DOHH2 (cell line): ENCODE measurements around the gene PAXX.
A peak's percentile ranks its signal among the peaks of the same experiment; 100 is the strongest.

ENCODE experiments used
- H3F3A ChIP-seq: fragments of 200-600 bp; sonication (generic), shearing (Covaris generic); 2 replicates; pipeline ENCODE4 v1.6.0; 2016; ENCODE audit warnings: antibody characterized with exemption, mild to moderate bottlenecking; ENCODE audit not compliant: control insufficient read depth, insufficient read depth
- H3K27ac ChIP-seq: fragments of 200-600 bp; sonication (generic); 2 replicates; pipeline ENCODE4 v1.5.1; 2014; ENCODE audit warnings: low read depth, mild to moderate bottlenecking, low read length, moderate library complexity
- H3K27me3 ChIP-seq: fragments of 200-600 bp; sonication (generic); 2 replicates; pipeline ENCODE4 v1.6.1; 2014; ENCODE audit warnings: mild to moderate bottlenecking, low read length, mixed read lengths; ENCODE audit not compliant: control insufficient read depth
- H3K36me3 ChIP-seq: fragments of 200-600 bp; sonication (generic); 2 replicates; pipeline ENCODE4 v1.6.1; 2014; ENCODE audit warnings: mild to moderate bottlenecking, low read length, moderate library complexity, mixed read lengths; ENCODE audit not compliant: control insufficient read depth
- H3K4me1 ChIP-seq: fragments of 200-600 bp; sonication (generic); 2 replicates; pipeline ENCODE4 v1.6.1; 2014; ENCODE audit warnings: mild to moderate bottlenecking, low read length, mixed read lengths; ENCODE audit not compliant: control insufficient read depth
- H3K4me2 ChIP-seq: fragments of 200-600 bp; sonication (generic); 2 replicates; pipeline ENCODE4 v1.6.0; 2014; ENCODE audit warnings: mild to moderate bottlenecking, low read length, moderate library complexity
- H3K4me3 ChIP-seq: fragments of 200-600 bp; sonication (generic); 2 replicates; pipeline ENCODE4 v1.5.1; 2014; ENCODE audit warnings: mild to moderate bottlenecking, low read length, mixed read lengths
- H3K79me2 ChIP-seq: fragments of 200-600 bp; sonication (generic); 2 replicates; pipeline ENCODE4 v1.6.1; 2014; ENCODE audit warnings: mild to moderate bottlenecking, low read length, mixed read lengths; ENCODE audit not compliant: control insufficient read depth
- H3K9me2 ChIP-seq: fragments of 200-600 bp; sonication (generic); replicated peaks from 2 replicates; pipeline ENCODE4 v1.6.1; 2014; ENCODE audit warnings: mild to moderate bottlenecking, low read length, mixed read lengths; ENCODE audit not compliant: control insufficient read depth
- H3K9me3 ChIP-seq: fragments of 200-600 bp; sonication (generic); 2 replicates; pipeline ENCODE4 v1.6.1; 2014; ENCODE audit warnings: antibody characterized with exemption, low read length, mixed read lengths; ENCODE audit not compliant: control insufficient read depth, insufficient read depth
- H4K20me1 ChIP-seq: fragments of 200-600 bp; sonication (generic); 2 replicates; pipeline ENCODE4 v1.6.0; 2014; ENCODE audit warnings: low read depth, mild to moderate bottlenecking, antibody characterized with exemption, low read length, moderate library complexity; ENCODE audit not compliant: control insufficient read depth, insufficient read depth
- EZH2phosphoT487 ChIP-seq: fragments of 200-600 bp; sonication (generic); IDR thresholded peaks from 2 replicates; pipeline ENCODE4 v1.6.1; 2017; ENCODE audit warnings: borderline replicate concordance, mild to moderate bottlenecking, antibody characterized with exemption, low read length, moderate library complexity, mixed read lengths
- TF ChIP-seq, protein P1 (sequence below): fragments of 200-600 bp; sonication (generic); IDR thresholded peaks from one replicate; pipeline ENCODE4 v1.5.1; 2014; ENCODE audit warnings: antibody characterized with exemption, mild to moderate bottlenecking, low read depth, low read length; ENCODE audit not compliant: poor library complexity, severe bottlenecking

Gene PAXX, protein sequence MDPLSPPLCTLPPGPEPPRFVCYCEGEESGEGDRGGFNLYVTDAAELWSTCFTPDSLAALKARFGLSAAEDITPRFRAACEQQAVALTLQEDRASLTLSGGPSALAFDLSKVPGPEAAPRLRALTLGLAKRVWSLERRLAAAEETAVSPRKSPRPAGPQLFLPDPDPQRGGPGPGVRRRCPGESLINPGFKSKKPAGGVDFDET

DNA sequence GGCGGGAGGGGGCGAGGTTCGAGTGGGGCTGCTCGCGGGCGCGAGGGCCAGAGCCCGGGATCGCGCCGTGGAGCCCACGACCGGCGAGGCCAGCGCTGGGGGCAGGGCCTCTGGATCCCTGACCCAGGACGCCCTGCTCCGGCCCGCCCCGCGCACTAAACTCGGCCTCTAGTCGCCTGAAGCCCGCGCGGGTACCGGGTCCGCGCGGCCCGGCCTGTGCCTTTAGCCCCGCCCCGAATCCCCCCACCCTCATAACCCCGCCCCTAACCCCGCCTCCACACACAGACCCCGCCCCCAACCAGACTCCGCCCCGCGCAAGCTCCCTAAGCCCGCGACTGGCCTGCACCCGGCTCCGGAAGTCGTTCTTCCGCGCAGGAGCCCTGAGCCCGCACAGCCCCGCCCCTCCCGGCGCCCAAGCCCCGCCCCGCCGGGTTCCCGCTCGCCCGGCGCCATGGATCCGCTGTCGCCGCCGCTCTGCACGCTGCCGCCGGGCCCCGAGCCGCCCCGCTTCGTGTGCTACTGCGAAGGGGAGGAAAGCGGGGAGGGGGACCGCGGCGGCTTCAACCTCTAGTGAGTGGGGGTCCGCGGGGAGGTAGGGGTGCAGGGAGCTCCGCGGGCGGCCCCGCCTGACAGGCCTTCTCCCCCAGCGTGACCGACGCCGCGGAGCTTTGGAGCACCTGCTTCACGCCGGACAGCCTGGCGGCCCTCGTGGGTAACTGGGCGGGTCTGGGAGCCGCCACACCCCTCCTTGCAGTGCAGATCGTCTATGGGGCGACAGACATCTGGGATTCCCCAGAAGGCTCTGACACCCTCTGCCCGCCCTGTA, at the start of gene PAXX:
Gene PAXX (plus strand): TSS at position 430 of the 826 bp plus-strand sequence. CDS start 22 bp downstream, at position 452.
- H4K20me1 ChIP-seq = peaks cover 7% of the 10 kb centered on the region; the same call in 1 of the 2 replicates
- H3K4me2 ChIP-seq = peak within 1 kb of the TSS; percentile 76
- no peaks in the 10 kb centered on the region for H3K9me2 ChIP-seq
- peaks cover 24% of the 10 kb centered on the region for H3K4me1 ChIP-seq
- H3K79me2 ChIP-seq = peaks cover 10% of the 10 kb centered on the region
- peak within 1 kb of the TSS; percentile 75 for H3K4me3 ChIP-seq
- peaks cover 34% of the 10 kb centered on the region for H3K27me3 ChIP-seq
- peaks cover 8% of the 10 kb centered on the region for H3K36me3 ChIP-seq
- no peak for TF ChIP-seq EZH2phosphoT487
- TF ChIP-seq, protein P1, sequence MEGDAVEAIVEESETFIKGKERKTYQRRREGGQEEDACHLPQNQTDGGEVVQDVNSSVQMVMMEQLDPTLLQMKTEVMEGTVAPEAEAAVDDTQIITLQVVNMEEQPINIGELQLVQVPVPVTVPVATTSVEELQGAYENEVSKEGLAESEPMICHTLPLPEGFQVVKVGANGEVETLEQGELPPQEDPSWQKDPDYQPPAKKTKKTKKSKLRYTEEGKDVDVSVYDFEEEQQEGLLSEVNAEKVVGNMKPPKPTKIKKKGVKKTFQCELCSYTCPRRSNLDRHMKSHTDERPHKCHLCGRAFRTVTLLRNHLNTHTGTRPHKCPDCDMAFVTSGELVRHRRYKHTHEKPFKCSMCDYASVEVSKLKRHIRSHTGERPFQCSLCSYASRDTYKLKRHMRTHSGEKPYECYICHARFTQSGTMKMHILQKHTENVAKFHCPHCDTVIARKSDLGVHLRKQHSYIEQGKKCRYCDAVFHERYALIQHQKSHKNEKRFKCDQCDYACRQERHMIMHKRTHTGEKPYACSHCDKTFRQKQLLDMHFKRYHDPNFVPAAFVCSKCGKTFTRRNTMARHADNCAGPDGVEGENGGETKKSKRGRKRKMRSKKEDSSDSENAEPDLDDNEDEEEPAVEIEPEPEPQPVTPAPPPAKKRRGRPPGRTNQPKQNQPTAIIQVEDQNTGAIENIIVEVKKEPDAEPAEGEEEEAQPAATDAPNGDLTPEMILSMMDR = no peak
- no peaks in the 10 kb centered on the region for H3K9me3 ChIP-seq
- no peaks in the 10 kb centered on the region for H3F3A ChIP-seq
- peak within 1 kb of the TSS; percentile 60 for H3K27ac ChIP-seq

DNA sequence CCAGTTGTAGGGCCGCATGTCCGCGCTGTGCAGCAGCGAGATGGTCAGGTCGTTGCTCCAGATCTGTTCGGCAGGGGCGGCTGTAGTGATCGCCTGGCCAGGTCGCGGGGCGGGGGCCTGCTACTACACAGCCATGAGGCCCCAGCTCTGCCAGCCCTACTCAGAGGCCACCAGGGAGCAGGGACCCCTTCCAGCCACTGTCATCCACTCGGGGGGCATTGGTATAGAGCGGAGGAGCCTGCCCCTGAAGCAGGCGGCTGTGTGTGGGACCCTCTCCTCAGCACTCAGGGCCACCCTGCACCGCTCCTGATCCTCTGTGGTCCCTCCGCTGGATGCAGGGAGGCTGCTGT, 49.4 kb upstream of the PAXX start:
- H4K20me1 ChIP-seq = 0 out of 2 replicates have a peak, but pooled peaks cover 3% of the 10 kb centered on the region
- peaks cover 35% of the 10 kb centered on the region for H3K36me3 ChIP-seq
- H3K27ac ChIP-seq = no peak overlapping the region
- TF ChIP-seq, protein P1 = no peak
- no peak for TF ChIP-seq EZH2phosphoT487
- H3K27me3 ChIP-seq = no peaks in the 10 kb centered on the region
- H3F3A ChIP-seq = 0 out of 2 replicates have a peak, but pooled peaks cover 3% of the 10 kb centered on the region
- peaks cover 26% of the 10 kb centered on the region for H3K79me2 ChIP-seq
- H3K4me3 ChIP-seq = peak overlapping the region; percentile 84; the same call in 1 of the 2 replicates
- H3K9me3 ChIP-seq = no peaks in the 10 kb centered on the region
- H3K4me1 ChIP-seq = peaks cover 9% of the 10 kb centered on the region
- peak overlapping the region; percentile 77 for H3K4me2 ChIP-seq
- no peaks in the 10 kb centered on the region for H3K9me2 ChIP-seq

DNA sequence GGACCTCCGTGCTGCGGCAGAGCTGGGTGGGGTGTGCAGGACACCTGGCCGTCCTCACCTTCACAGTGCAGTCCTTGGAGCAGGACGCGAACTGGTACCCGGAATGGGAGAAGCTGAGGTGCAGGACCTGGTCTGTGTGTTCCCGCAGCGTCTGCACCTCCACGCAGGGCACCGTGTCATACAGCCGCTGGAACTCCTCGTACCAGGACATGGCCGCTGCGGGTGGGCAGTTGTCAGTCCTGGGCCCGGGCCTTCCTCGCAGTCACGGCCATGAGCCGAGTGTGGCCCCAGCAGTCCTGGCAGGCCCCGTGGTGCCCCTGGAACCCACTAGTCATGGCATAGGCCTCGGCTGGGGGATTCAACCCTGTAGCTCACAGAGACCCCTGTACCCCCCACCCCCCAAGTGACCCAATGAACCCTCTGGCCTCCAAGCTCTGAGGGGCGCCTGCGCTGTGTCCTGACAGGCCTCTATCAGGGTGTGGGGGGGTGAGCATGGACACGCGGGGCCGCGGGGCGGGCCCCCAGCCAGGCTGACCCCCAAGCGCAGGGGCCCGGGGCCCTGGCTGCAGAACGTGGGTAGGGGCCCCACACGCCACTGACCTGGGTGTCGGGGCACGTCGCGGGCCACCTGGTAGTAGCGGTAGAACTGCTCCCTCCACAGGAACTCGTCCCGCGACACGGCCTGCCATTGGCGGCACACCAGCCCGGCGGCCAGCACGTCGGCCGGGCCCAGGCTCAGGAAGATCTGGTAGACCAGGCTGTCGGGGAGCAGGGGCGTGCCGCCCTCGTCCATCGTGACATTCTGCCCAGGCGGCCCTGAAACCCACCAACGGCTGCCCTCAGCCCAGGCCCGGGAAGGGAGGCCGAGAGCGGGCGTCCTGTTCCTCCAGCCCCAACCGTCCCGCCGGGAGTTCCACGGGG, 48.7 kb upstream of the PAXX start:
- Histone ChIP-seq H3K27ac (peak overlapping the region; percentile 18; the same call in 1 of the 2 replicates), H3K36me3 (peaks cover 33% of the 10 kb centered on the region)

More for the DNA sequence above, 48.7 kb upstream of the PAXX start:
- Histone ChIP-seq H3K27me3 (no peaks in the 10 kb centered on the region), H4K20me1 (0 out of 2 replicates have a peak, but pooled peaks cover 3% of the 10 kb centered on the region), H3K4me2 (peak overlapping the region; percentile 77), H3K9me3 (no peaks in the 10 kb centered on the region), H3F3A (0 out of 2 replicates have a peak, but pooled peaks cover 3% of the 10 kb centered on the region), H3K4me1 (peaks cover 9% of the 10 kb centered on the region), H3K9me2 (no peaks in the 10 kb centered on the region), H3K79me2 (peaks cover 26% of the 10 kb centered on the region), H3K4me3 (peak overlapping the region; percentile 84)
- TF ChIP-seq, protein P1 = no peak
- no peak for TF ChIP-seq EZH2phosphoT487
